Left forelimb (tissue), 1 donor: ENCODE data around the gene ZDHHC13.

Experiments
- DNase-seq: peaks from one replicate; pipeline ENCODE4 v3.0.0-alpha.2; 2018; ENCODE audit warnings: low spot score

Gene ZDHHC13

DNA sequence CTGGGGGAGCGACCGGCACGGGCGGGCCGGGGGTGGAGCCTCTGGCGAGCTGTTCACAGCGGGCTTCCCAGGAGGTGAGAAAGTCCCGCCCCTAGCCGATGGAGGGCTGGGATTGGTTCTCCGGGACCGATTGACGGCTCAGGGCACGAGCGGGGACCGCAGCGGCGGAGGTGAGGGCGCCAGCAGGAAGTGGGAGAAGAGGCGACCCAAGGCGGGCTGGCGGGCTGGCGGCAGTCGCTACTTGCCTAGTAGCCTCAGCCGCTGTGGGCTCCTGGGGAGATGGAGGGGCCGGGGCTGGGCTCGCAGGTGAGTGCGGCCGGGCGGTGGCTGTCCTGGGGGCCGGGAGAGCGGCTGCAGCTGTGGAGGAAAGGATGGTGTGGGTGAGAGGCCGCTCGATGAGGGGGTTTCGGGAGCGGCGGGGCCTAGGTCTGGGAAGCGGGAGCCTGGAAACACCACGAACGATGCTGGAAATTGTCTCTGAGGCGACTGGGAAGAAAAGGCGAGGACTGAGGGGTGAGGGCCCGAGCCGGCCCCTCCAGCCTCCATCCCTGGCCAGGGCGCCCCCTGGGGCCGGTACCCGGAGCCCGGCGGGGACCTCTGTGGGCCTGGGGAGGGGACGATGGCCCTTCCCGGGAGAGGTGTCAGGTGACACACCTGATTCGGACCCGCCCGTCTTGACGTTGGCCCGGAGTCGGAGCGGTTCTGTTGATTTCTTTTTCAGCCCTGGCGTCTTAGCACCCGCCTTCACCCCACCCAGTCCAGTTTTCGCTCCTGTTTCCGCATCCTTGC, at the start of gene ZDHHC13:
Gene ZDHHC13 (plus strand): TSS at position 198 of the 789 bp plus-strand sequence. CDS start 82 bp downstream, at position 280.
- peak; percentile 91 for DNase-seq

- DNase-seq, result peak; percentile 77
Observed at GRCh38 chr11:19071255-19071654, 45.7 kb upstream of the ZDHHC13 start.

DNA sequence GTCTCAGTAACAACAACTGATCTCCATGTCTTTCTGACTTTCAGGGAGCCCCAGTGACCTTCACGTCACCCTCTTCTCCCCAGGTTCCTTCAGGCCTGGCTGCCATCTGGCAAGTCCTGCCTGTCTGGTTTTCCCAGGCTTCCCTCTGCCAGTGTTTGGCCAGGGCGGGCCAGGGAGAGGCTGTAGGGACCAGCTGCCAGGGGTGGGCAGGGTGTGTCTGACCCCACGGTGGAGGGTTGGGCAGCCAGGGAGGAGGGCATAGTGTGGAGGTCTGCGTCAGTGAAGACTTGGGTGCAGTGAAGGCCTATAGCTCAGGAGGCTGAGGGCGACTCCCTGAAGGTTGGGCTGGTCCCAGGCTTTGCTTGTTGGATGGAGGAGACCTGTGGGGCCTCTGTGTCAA, 44.5 kb upstream of the ZDHHC13 start:
- no peak for DNase-seq

DNA sequence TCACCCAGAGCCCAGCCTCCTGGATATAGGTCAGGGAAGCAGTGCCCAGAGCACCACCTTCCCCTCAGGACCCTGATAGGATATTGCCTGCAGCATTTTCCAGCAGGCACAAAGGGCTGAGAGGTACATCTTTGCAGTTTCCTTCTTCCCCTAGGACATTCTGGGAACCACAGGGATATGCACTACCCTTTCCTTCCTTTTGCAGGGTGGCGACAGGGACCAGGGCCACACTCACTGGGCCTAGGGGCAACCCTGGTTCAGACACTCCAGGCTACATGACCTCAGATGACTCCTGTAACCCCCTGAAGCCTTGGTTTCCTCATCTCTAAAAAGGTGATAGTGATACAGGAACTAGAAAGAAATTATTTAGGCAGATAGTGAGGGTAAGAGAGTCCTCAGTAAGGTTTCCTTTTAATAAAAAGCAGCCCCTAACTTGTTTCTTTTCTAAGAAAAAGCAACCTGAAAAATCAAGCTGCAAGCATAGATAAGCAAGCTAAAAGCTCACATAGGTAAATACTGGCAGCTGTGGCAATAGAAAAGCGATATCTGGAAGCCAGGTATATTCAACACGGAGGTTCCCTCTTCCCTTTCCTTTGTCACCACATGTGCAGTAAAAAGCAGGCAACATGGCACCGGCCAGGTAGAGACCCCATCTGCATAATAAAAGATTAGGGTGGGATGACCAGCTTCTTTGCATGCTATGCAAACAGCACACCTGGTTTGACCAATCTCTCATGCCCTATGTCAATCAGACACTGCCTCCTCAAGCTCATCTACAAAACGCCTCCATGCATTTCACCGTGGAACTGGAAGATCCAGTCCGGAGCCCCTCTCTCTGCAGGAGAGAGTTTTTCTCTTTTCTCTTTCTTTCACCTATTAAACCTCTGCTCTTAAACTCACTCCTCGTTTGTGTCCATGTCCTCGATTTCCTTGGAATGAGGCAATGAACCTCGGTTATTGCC, 43.2 kb upstream of the ZDHHC13 start:
- no peak for DNase-seq

GRCh38 chr11:19075636-19076035, 41.3 kb upstream of the ZDHHC13 start:
- DNase-seq, result no peak

GRCh38 chr11:19076744-19077589, 40.0 kb upstream of the ZDHHC13 start:
- no peak for DNase-seq

DNA sequence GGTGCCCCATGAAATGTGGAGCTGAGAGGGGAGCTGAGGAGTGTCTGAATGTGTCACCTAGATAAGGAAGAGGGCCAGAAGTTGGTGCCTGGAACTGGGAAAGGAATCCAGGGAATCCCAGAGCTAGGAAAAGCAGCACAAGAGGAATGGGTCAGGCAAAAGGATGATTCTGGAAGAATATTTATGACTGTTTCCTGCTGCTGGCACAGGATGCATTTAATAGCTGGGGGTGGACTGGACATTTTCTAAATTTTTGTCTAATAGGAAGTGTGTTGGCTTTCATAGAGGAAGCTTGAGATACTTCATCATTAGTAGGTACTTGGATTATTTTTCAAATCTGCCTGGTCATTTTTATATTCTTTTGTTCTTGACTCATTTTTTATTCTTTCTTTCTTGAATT, 39.0 kb upstream of the ZDHHC13 start:
- DNase-seq, result no peak

DNA sequence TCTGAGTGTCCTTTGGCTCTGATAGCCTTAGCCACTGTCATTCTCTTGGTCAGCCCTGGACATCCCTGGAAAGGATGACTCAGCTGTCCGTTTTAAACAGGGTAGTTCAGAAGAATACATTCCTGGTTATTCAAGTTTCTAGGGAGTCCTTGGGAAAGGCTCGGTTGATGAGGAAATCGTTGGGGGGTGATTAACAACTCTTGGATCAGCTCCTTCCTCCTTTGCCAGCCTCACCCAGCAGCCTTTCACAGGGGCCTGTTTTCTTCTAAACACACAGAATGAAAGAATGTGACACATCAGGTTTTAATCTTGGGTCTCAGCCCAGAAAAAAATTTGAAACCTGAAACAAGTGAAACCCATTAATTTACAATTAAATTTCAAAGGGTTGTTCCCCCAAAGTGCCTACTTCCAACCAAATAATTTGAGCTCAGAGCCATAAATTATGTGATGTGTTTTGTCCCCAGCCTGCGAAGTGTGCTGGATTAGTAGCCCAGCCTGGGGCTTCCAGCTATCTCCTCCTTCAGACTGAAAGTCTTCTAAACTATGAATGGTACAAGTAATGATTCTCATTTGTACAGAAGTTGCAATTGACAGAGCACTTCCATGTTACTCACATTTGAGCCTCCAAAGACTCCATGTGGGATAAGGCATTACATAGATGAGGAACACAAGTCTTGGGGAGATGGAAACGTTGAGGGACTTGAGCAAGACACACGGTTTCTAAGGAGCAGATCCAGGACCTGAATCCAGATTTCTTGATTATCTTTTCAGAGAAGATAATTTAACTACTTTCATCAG, 37.1 kb upstream of the ZDHHC13 start:
- DNase-seq, result no peak

DNA sequence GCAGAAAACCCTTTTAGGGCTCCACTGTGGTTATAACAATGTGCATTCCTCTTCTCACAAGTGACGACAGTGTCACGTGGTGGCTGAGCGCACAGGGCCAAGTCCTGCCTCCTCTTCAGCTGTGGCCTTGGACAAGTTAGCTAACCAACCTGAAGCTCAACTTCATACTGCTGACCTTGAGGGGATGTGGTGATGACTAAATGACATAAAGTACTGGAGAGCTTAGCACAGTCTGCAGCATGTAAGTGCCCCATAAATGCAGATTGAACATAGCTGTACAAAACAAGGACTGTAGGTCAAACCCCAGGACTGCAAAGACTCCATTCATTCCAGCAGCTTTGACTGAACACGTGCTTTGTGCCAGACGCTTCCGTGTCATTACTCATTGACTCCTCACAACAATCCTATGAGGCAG, 36.4 kb upstream of the ZDHHC13 start:
- no peak for DNase-seq

DNA sequence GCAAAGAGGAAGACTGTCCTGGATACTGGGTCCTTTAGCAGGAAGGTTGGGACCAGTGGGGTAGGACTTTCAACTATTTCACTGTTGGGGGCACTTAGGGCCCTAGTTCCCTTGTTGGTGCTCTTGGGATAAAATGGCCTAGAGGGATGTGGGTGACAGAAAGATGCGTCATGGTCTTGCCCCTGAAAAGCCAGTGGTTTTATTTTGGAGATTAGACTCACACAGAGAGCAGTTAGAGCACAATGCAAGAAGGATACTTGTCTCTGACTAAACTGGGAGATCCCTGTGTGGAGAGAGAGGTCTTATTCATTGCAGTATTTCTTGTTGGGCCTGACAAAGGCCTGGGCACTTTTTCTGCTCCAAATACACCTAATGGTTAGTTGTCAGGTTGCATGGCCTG, 33.8 kb upstream of the ZDHHC13 start:
- DNase-seq, result no peak

DNA sequence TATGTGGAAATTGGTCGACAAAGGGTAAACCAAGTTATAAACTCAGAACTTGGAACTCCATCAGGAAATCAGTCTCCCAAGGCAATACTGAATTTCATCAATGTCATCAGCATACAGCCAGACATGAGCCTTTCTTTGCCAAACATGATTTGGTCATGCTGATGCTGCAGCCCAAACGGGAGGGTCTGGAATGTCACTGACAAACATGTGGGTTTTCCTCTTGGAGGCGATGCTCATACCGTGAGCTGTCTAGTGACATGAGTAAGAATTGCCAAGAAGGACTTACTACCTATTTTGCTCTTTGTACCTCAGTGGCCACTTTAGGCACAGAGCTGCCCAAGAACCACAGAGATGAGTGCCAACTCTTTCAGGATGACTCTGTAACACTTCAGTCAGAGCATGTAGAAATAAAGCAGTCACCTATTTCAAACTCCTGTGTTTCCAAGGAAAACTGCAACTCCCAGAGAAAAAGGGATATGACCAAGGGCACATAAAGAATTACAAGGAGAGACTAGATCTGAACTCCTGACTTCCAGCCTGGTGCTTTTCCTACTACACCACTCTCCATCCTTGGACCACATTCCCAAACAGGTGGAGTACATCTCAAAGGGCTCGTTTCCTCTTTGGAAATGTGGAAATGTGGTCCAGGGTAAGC, 32.2 kb upstream of the ZDHHC13 start:
- DNase-seq, result no peak

DNA sequence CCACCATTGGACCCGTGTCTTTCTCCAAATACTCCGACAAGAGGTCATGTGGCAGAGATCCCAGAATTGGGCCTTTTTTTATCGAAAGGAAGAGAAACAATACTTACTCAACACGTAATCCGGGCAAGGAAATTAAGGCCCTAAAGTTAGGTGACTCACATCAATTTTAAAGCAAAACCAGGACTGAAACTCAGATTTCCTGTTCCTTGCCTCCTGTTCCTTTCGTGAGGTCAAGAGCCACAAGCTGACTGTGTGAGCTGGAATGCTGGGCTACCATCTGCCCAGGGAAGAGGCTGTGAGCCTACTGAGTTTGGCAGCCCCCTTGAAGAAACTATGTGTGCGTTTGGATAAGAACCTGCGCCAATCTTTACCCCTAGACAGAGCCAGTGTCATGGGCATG, 29.3 kb upstream of the ZDHHC13 start:
- no peak for DNase-seq

GRCh38 chr11:19088791-19089190, 28.2 kb upstream of the ZDHHC13 start:
- DNase-seq, result no peak

DNA sequence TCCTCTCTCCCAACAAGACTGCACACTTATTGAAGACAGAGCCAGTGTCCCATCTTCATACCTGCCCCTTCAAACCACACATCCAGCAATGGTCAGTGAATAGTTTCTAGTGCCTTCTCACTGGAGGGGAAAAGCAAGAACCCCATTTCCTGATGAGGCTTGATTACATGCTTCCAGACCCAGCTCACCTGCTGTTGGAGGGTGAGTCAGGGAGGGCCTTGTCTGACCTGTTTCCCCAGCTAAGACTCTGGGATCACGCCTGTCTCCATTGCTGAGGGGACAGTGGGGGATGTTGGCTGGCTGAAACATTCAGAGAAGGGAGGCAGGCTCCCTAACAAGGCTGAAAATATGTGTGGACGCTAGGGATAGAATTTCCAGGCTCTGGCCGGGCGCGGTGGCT, 27.5 kb upstream of the ZDHHC13 start:
- DNase-seq, result no peak

- no peak for DNase-seq
Observed at GRCh38 chr11:19091366-19091765, 25.6 kb upstream of the ZDHHC13 start.

- no peak for DNase-seq
Observed at GRCh38 chr11:19092342-19092741, 24.6 kb upstream of the ZDHHC13 start.

DNA sequence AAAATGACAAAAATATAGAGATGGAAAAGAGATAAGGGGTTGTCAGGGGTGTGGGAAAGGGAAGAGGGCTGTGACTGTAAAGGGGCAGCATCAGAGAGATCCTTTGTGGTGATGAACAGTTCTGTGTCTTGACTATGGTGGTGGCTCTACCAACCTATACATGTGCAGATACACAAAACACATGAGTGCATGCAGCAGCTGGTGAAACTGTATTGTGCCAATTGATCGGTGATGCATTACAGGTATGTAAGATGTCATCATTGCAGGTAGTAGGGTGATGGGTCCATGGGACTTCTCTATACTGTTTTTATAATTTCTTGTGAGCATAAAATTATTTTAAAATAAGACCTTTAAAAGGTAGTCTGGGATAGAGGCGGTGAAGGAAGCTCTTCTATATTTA, 24.1 kb upstream of the ZDHHC13 start:
- no peak for DNase-seq

GRCh38 chr11:19093976-19094375, 23.0 kb upstream of the ZDHHC13 start:
- DNase-seq, result no peak

- no peak for DNase-seq
Observed at GRCh38 chr11:19094859-19095258, 22.1 kb upstream of the ZDHHC13 start.

- no peak for DNase-seq
Observed at GRCh38 chr11:19099093-19099492, 17.9 kb upstream of the ZDHHC13 start.

- DNase-seq, result no peak
Observed at GRCh38 chr11:19100885-19101284, 16.1 kb upstream of the ZDHHC13 start.
